HG03066 (cell line): ENCODE data around the gene SRCIN1.
"Not testable (repeated sequence)": the region's sequence is repeated elsewhere in the genome, so short reads cannot be mapped to it uniquely, and the experiment has no call there.

Experiments used
- ATAC-seq: cut with Tn5 transposase; IDR thresholded peaks from one replicate; pipeline ENCODE4 v1.9.1; 2021; ENCODE audit warnings: low read depth; ENCODE audit not compliant: unreplicated experiment

Gene SRCIN1

DNA sequence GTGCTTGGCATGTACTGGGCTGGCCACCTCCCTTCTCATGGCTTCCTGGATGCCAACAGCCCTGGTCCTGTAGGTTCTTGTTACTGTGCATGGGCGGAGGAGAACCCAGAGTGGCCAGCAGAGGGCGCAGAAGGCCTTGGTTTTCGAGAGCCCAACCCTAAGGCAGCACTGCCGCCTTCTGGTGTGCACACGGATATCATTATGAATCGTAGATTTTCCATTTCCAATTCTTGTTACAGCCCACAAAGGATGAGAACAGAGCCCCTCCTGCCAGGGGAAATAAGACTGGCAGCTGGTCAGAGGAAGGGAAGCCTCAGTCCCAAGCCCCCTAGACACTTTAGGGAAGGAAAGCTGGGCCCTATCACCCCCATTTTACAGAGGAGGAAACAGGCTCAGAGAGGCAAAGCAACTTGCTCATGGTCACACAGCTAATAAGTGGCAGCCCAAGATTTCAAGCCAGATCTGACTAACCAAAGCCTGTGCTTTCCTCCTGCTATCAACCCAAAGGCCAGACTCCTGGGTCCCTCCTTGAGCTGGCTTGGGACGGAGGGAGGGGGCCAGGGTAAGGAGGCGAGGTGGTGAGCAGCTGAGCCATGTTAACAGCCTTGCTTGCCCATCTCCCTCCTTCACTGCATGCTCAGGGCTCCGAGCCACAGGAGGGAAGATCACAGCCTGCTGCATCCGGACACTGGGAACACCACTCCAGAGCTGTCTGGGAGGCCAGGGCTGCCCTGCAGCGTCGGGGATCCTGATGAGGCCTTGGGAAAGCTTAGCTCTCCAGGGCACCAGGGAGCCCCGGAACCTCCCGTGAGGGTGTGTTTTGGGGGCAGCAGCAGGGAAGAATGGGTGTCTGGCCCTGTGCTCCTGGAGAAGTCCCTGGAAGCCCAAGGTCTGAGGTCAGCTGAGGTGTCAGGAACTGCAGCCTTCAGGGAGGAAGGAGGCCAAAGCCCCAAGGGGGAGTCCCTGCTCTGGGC, 113.4 kb downstream of the SRCIN1 start:
- not testable (repeated sequence) for ATAC-seq

DNA sequence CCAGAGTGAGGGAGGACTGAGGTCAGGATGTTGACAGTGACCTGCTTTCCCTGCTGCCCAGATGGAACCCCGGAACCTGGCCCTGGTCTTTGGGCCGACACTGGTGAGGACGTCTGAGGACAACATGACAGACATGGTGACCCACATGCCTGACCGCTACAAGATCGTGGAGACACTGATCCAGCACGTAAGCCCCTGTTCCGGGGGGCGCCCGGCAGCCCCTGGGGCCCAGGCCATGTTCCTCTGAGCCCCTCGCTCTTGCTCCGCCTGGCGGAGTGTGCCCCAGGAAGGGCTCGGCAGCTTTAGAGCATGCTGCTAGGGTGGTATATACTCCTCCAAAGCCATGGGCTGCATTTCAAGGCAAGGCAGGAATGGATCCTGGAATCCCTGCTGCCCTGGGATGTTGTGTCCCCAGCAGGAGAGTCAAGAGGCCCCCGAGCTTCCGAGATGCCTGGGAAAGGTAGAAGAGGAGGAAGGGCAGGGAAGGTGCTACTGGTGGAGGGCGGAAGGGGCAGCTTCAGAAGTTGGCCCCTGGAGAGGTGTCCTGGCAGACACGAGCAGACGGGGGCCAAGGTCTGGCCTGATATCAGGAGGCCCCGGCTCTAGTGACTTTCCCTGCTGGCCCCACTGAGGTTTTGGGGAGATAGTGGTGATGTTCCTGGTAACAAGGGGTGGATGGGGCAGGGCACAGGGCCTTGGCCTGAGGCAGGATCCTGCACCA, 114.2 kb downstream of the SRCIN1 start:
- not testable (repeated sequence) for ATAC-seq

DNA sequence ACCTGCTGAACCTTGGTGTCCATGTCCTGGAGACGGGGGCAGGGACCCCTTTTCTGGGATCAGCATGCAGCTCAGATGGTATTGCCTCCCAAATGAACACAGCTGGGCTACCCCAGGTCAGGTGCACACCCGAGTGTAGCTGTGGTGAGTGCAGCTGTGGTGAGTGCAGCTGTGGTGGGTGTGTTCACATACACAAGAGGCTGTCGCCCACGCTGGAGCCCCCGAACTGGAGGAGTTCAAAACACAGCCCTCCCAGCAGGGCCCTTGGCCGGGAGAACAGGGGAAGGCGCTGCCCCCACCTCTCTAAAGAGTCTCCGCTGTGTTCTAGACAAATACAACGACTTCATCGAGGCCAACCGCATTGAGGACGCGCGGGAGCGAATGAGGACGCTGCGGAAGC, 116.0 kb downstream of the SRCIN1 start:
- not testable (repeated sequence) for ATAC-seq

- peak; percentile 83 for ATAC-seq
Measured at GRCh38 chr17:38485681-38486298, 120.0 kb downstream of the SRCIN1 start.

DNA sequence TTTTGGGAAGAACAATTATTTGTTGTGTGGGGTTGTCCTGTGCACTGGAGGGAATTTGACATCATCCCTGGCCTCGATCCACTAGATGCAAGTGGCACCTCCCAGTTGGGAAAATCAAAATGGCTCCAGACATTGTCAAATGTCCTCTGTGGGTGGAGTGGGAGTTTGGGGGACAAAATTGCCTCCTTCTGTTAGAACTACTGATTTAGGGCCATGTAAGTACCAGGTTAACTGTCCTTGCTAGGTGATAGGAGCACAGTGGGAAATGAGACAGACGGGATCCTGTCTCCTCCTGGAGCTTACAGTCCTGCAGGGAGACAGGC, 120.6 kb downstream of the SRCIN1 start:
- no peak for ATAC-seq

- ATAC-seq = not testable (repeated sequence)
Measured at GRCh38 chr17:38484242-38485145, 121.3 kb downstream of the SRCIN1 start.

DNA sequence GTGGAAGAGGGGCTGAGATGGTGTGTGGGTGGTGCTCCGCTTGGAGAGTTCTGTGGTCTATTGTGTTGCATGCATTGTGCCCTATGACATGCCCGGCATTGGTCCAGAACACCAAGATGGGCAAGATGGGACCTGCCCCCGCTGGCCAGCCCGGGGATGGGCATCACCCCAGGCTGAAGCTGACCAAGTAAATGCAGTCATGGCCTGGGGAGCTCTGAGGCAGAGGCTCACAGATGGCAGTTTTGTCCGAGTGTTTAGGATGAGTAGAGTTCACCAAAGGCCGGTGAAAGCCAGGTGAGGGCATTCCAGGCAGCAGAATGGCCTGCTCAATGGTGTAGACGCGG, 123.1 kb downstream of the SRCIN1 start:
- ATAC-seq = not testable (repeated sequence)

DNA sequence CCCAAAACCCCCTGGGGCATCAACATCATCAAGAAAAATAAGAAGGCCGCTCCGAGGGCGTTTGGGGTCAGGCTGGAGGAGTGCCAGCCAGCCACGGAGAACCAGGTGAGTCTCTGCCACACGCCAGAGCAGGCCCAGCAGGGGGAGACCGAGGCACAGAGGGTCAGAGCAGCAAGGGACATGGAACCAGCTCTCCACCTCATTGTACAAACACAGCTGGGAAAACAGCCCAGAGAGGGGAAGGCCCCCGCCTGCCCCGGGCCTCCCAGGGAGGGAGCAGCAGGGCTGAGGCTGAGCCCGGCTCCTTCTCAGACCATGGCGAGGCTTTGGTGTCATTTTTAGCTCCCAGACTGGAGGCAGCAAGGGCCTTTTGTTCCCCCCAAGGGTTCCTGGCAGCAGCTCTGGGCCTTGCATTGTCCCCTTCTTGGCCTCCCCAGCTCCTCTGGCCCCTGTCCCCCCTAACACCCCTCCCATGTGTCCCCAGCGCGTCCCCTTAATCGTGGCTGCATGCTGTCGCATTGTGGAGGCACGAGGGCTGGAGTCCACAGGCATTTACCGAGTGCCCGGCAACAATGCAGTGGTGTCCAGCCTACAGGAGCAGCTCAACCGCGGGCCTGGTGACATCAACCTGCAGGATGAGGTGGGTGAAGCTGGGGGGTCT, 123.6 kb downstream of the SRCIN1 start:
- ATAC-seq = not testable (repeated sequence)
